Measurements from ENCODE around the gene TBC1D5.

Gene TBC1D5

DNA sequence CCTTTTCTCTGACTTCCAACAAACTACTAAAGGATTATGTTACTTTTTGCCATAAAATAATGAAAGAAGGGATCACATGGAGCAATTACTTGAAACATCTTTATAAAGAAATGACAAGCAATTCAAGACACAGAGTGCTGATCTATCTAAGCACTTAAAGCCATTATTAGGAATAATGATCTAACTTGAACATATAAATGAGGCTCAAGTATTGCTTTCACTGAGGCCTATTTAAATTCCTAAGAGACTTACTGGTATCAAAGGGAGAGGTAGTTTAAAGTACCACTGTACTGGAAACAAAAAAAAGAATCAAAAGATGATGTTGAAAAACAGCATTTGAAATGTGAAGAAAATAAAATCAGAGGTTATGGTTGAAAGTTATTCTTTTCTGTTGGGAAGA is 482.2 kb downstream of the TBC1D5 start:
- TF ChIP-seq, protein P1, sequence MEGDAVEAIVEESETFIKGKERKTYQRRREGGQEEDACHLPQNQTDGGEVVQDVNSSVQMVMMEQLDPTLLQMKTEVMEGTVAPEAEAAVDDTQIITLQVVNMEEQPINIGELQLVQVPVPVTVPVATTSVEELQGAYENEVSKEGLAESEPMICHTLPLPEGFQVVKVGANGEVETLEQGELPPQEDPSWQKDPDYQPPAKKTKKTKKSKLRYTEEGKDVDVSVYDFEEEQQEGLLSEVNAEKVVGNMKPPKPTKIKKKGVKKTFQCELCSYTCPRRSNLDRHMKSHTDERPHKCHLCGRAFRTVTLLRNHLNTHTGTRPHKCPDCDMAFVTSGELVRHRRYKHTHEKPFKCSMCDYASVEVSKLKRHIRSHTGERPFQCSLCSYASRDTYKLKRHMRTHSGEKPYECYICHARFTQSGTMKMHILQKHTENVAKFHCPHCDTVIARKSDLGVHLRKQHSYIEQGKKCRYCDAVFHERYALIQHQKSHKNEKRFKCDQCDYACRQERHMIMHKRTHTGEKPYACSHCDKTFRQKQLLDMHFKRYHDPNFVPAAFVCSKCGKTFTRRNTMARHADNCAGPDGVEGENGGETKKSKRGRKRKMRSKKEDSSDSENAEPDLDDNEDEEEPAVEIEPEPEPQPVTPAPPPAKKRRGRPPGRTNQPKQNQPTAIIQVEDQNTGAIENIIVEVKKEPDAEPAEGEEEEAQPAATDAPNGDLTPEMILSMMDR (IDR thresholded peaks at IDR 0.05; ENCODE audit: control insufficient read depth, extremely low read depth, insufficient read depth) = no peak
- no peak overlapping the region for H3K4me3 ChIP-seq (ENCODE audit: low read depth, low read length)
- no peak for DNase-seq (ENCODE audit: low read depth)

DNA sequence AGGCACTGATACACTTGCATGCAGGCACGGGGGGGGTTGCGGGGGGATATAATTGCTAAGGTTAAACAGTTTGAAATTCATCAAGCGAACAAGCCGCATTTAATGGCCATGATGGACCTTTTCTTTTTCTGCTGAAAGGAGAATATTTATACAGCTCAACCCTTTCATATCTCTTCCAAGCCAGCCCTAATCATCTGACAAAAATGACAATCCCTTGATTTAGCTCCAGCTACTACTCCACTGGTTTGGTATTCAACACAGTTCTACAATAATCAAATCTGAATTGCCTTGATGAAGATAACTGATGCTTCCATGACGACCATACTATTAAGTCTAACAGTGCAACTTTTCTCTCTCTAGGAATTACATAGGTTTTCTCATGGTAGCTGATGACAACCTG is 482.7 kb downstream of the TBC1D5 start:
- TF ChIP-seq, protein P1 (IDR thresholded peaks at IDR 0.05; ENCODE audit: control insufficient read depth, extremely low read depth, insufficient read depth) = no peak
- no peak overlapping the region for H3K4me3 ChIP-seq (ENCODE audit: low read depth, low read length)
- no peak for DNase-seq (ENCODE audit: low read depth)

DNA sequence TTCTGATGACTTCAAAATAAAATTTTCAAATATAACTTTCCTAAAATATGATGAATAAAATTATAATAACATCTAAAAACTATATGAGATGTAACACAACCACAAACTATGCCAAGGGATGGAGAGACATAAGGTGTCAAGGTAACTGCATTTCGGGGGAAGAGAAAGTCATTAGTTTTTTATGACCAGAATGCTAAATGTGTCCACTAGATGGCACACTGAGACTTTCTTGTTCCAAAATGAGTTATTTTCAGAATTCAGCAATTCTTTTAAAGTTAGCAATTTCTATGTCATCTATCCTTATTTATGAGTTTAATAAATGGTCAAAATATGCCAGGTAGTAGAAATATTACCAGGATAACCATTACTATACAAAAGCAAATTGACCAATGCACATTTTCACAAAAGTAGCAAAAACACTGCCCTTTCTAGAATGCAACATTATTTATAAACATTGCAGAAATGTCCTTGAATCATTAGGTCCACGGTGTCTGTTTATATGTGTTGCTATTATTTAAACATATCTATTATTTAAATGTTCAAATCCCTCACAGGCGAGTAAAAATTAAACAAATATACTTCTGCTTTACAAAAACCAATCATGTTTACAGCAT is 483.5 kb downstream of the TBC1D5 start:
- no peak for DNase-seq (ENCODE audit: low read depth)
- H3K4me3 ChIP-seq (ENCODE audit: low read depth, low read length) = no peak overlapping the region
- TF ChIP-seq, protein P1 (IDR thresholded peaks at IDR 0.05; ENCODE audit: control insufficient read depth, extremely low read depth, insufficient read depth) = peak; percentile 67

DNA sequence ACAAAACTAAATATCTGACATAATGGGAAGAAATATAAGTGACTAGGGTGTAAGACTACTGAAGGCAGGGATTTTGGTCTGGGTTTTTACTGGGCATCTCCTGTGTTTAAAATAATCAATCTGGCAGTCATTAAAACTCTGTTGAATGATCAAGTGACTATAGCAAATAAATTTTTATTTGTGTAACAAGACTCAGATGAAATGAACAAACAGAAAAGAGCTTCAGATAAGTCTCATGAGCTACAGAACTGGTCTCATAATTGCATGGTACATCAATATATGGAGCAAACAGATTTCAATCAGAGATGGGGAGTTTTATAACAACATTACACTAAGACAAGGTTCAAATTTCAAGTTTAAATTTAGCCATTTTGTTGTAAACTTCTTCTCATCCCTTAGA is 485.2 kb downstream of the TBC1D5 start:
- no peak overlapping the region for H3K4me3 ChIP-seq (ENCODE audit: low read depth, low read length)
- peak; percentile 63 for DNase-seq (ENCODE audit: low read depth)
- TF ChIP-seq, protein P1 (IDR thresholded peaks at IDR 0.05; ENCODE audit: control insufficient read depth, extremely low read depth, insufficient read depth) = no peak

DNA sequence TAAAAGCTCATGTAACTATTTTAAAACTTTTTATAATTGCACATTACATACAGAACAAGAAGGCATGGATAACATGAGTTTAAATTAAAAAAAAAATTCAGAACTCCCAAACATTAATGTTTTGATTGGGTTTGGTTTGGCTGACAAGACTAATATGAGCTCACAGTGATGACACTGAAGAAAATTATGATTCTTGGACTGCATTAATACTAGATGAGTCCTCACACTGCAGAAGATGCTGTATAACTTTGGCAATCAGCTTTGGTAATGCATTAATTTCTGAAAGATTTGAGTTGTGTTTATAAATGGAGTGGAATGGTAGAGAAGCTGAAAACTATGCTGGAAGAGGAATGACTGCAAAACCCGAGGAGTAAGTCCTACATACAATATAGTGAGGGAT is 498.8 kb downstream of the TBC1D5 start:
- no peak for DNase-seq (ENCODE audit: low read depth)
- TF ChIP-seq, protein P1 (IDR thresholded peaks at IDR 0.05; ENCODE audit: control insufficient read depth, extremely low read depth, insufficient read depth) = no peak
- H3K4me3 ChIP-seq (ENCODE audit: low read depth, low read length) = no peak overlapping the region

DNA sequence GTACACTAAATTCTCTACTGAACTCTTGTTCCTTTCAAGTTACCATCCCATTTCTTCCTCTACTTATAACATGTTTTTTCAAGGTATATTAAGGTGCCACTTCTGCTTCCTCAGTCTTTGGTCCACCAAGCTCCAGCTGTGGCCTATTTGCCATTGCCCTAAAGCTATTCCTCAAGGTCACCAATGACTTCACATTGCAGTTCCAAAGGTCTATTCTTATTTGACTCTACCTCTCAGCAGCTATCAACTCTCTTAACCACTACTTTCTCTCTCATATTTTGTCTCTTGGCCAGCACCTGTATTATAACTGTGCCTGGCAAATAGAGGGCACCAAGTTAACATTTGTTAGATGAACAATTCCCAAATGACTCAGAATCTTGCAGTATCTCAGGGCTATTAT is 503.0 kb downstream of the TBC1D5 start:
- H3K4me3 ChIP-seq (ENCODE audit: low read depth, low read length) = no peak overlapping the region
- DNase-seq (ENCODE audit: low read depth) = no peak
- TF ChIP-seq, protein P1 (IDR thresholded peaks at IDR 0.05; ENCODE audit: control insufficient read depth, extremely low read depth, insufficient read depth) = no peak

DNA sequence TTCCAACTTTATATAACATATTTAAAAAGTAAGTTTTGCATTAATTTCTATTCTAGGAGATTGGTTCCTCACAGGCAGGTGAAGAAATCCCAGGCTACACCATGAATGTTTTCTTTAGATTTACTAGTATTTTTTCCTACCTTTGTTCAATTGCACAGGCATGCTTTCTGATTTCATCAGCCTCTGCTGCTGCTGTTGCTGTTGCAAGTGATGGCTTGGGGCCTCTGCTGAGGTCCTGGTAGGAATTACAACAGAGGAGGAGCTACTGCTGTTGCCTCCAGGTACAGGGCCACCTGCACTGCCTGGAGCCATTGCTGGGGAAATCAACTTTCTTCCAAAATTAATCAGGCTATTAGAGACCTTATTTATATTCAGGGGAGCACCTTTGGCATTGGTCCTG is 504.4 kb downstream of the TBC1D5 start:
- no peak for DNase-seq (ENCODE audit: low read depth)
- no peak overlapping the region for H3K4me3 ChIP-seq (ENCODE audit: low read depth, low read length)
- TF ChIP-seq, protein P1 (IDR thresholded peaks at IDR 0.05; ENCODE audit: control insufficient read depth, extremely low read depth, insufficient read depth) = no peak
